GM19025 (cell line): ENCODE measurements around the gene NLRP14.

Experiments
- ATAC-seq: cut with Tn5 transposase; IDR thresholded peaks from one replicate; pipeline ENCODE4 v1.9.1; 2021; ENCODE audit warnings: mild to moderate bottlenecking, low read depth, moderate library complexity; ENCODE audit not compliant: unreplicated experiment

Gene NLRP14

DNA sequence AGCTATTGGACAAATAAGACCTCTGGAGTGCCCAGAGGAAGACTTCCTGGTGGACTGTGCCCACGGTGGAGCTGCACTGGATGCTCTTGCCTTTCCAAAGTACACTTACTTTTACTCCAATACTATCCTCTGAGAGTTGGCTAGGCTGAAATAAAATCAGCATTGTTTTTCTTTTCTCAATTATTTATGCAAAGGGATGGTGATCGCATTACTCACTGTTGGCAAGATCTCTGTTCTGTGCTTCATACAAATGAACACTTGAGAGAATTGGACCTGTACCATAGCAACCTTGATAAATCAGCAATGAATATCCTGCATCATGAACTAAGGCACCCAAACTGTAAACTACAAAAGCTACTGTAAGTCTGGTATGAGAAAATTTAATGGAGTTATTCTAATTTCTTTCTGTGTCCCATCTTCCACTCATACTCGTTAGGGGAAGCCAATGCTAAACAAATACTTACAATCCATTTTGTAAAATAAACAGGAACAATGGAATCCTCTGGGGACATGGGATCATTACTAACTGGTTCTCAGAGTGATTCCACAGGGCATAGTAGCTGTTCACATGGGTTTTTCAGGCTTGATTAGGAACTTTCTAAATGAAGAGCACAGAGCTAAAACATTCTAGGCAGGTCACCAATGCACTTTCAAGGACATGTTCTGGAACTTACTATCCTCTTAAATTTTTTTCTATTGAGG is 26.3 kb downstream of the NLRP14 start:
- ATAC-seq = no peak

DNA sequence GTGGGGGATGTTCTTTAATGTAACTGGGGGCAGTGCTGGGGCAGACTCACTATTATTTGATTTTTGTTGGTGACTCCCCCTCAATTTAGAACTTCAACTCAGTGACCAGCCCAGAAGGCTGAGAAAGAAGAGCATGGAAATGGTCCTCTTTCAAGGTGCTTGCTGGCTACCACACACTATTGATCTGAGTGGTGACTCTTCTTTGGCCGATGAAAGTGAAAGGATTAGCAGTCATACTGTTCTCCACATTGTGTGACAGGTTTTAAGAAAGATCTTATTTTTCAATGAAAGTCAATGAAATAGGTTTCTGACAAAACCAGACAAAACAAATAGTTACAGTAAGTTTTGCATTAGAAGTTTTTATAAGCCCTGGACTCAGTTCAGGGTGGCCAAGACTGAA is 29.9 kb downstream of the NLRP14 start:
- ATAC-seq = no peak

DNA sequence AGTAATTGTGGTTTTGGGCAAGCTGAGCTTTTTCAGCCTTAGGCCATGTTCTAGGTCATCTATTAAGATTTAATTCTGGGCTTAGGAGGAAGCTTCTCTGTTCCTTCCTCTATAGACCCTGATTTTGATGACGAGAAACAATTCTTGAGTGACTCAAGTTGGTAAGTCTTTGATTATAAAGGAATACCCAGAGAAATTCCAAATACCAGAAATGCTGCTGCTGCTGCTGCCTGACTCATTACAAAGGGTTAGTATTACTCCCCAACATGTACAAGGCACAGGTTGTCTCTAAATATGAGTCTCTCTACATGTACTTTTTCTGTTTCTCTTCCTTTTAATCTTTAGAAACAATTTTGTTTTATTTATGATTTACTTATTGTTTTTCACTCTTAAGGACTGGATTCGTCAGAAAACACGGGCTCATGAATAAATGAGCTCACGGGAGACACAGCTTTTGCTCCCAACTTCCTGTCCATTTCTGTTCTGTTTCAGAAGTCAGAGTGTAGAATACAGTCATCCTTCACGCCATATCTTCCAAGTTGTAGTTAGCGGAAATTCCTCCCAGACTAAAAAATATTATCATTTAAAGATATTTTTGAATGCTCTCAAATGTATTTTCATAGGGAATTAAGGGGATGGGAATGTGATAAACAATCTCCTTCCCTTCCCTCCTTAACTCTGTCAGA is 36.7 kb downstream of the NLRP14 start:
- no peak for ATAC-seq

DNA sequence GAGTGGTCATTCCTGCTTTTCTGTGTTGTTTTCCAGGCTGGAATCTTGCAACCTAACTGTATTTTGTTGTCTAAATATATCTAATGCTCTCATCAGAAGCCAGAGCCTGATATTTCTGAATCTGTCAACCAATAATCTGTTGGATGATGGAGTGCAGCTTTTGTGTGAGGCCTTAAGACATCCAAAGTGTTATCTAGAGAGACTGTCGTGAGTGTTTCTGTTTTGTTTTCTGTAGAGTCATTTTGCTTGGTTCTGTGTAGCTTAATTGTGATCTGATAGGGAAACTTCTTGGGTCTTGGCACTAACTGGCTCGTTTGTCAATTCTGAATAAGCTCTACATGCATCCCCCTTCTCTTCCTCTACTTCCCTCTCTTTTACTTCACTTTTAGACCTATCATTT is 37.4 kb downstream of the NLRP14 start:
- ATAC-seq = no peak

DNA sequence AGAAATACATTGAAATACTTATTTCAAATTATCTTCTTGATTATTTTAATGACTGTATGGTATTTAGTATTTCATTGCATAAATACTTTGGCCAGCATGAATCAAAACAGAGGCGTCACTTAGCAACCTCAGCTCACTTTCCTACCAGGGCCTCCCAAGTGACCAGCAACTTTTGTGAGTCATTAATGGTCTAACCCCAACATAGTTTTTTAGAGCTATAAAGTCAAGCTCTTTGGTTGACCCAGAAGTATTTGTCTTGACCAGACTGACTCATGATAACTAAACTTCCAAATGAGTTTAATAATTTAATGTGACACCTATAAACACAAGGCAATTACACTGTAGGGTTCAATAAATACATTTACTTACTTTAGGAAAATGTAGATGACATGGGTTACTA is 40.6 kb downstream of the NLRP14 start:
- ATAC-seq = no peak

DNA sequence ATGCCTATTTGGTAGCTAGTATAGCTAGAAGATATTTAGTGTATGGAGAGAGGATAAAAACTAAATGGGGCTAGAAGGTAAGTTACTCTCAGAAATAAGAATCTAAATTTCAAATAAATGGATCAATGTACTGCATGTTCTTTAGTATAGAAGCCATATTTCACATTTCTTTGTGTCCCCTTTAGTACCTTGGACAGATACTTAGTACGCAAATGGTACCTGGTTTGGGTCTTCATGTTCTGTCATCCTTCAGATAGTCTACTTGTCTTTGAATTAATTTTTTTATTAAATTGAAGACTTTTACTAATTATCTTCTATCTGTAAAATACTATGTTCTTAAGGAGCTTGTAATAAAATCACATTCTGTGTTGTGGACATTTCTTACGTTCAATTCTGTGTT is 42.3 kb downstream of the NLRP14 start:
- no peak for ATAC-seq

DNA sequence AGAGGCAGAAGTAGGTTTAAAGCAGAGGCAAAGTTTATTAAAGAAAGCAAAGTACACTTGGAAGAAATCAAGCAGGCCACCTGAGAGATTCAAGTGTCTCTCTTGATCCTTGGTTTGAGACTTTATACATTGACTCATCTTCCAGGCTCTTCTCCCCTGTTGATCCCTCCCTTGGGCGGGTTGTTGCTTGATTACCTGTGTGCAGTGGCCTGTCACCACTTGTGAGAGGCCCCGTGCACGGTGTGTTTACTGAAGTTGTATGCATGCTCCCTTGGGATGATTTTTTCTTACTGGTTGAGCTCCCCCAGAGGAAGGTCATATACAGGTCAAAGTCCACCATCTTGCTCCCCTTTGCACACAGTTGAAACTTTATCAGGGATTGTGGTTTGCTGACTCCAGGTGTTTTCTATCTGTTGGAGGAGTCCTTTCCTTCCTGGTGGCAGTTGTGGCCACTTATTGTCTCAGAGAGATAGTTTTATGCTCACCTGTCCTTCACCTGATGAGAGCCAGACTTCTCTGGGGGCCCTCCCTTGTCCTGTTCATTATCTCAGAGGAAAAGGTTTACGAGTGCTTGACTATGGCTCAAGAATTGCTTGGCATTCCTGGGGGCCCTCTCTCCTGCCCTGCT is 52.2 kb downstream of the NLRP14 start:
- no peak for ATAC-seq

DNA sequence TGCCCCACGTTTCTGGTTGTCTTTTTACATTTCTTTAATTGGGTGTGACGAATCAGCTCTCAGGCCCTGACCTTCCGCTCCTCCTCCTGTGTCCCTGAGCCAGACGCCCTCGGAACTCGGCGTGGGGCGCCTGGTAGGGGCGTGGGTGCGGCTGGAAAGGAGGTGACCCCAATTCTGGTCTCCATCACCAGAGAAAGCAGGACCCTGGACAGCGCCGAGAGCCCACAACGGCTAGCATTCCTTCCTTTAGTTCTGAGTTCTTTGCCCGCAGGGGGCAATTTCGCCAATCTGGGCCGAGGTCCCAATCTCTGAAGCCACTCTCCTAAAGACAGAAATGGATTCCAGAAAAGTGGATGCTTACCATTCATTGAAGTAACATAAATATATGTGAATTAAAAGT is 56.8 kb downstream of the NLRP14 start:
- ATAC-seq = no peak

DNA sequence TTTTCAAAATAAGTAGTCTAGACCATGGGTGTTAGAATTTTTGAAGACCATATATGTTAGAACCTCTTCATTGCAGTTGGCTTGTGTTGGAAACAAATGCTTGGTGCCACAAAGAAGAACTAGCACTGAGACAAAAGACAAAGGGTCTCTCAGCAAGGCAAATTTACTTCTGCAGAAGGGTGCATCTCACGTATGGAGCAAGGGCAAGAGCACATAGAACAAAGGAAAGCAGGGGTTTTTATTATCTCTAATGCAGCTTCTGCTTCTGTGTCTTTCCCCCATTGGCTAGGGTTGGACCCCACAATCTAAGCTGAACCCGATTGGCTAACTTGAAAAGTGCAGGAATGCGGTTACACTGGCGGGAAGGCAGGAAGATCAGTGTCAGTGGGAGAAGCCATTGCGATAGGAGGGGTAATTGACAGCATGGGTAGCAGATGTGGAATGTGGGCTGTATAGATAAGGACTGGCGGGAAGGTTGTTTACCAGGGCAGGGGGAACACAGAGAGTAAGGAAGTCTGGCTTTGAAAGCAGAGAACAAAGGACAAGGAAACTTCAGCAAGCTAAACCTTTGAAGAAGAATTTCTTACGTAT is 59.4 kb downstream of the NLRP14 start:
- ATAC-seq = no peak

DNA sequence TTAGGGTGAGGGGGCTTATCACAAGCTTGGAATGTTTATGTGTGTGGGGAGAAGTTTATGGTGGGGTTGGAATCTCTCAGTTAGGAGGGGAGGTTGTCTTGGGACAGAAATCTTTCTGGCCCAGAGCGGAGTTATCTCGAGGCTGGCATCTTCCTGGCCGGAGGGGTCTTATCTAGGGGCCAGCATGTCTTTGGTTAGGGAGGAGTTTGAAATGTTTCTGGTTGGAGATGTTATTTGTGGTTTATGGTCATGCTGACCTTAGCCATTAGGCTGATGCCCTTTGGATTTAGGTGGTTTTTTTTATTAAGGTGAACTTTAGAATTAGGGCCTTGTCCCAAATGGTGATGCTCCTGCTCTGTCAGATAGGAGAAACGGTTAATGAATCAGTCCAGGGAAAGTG is 60.6 kb downstream of the NLRP14 start:
- ATAC-seq = no peak

DNA sequence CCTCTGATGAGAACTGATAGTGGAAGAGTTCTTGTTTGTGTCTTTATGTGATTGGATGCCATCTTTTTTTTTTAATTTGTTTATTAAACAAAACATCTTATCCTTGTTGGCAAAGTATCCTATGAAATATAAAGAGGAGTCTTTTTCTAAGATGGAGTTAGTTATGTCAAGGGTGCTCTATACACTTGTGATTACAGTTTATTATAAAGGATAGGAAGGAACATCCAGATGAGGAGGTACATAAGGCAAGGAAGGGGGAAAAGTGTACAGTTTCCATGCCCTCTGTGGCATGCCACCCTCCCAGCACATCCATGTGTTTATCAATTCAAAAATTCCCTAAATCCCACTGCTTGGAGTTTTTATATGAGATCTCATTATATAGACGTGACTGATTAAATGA is 61.2 kb downstream of the NLRP14 start:
- ATAC-seq = no peak

DNA sequence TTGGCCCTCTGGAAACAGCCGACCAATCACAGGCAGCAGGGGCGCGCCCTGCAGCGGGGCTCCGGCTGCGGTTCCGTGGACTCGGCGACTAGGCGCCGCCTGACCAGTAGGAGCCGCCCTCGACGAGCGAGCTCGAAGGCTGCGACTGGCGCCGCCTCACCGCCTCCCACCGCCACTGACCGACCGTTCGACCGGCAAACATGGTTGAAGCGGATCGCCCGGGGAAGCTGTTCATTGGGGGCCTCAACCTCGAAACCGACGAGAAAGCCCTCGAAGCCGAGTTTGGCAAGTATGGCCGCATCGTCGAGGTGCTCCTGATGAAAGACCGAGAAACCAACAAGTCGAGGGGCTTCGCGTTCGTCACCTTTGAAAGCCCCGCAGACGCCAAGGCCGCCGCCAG is 68.6 kb downstream of the NLRP14 start, which contains the start of gene RBMXL2:
RBMXL2 (plus strand) TSS at position 78 of the 400 bp plus-strand sequence; CDS start at position 201, 123 bp downstream.
- no peak for ATAC-seq

DNA sequence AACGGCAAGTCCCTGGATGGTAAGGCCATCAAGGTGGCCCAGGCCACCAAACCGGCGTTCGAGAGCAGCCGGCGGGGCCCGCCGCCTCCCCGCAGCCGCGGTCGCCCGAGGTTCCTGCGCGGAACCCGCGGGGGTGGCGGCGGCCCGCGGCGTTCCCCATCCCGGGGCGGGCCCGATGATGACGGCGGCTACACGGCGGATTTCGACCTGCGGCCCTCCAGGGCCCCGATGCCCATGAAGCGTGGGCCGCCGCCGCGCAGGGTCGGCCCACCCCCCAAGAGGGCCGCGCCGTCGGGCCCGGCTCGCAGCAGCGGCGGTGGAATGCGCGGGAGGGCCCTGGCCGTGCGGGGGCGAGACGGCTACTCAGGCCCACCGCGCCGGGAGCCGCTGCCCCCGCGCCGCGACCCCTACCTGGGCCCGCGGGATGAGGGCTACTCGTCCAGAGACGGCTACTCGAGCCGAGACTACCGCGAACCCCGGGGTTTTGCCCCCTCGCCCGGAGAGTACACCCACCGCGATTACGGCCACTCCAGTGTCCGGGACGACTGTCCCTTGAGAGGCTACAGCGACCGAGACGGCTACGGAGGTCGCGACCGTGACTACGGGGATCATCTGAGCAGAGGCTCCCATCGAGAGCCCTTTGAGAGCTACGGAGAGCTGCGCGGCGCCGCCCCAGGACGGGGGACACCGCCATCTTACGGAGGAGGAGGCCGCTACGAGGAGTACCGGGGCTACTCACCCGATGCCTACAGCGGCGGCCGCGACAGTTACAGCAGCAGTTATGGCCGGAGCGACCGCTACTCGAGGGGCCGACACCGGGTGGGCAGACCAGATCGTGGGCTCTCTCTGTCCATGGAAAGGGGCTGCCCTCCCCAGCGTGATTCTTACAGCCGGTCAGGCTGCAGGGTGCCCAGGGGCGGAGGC is 69.3 kb downstream of the NLRP14 start:
- ATAC-seq = no peak

DNA sequence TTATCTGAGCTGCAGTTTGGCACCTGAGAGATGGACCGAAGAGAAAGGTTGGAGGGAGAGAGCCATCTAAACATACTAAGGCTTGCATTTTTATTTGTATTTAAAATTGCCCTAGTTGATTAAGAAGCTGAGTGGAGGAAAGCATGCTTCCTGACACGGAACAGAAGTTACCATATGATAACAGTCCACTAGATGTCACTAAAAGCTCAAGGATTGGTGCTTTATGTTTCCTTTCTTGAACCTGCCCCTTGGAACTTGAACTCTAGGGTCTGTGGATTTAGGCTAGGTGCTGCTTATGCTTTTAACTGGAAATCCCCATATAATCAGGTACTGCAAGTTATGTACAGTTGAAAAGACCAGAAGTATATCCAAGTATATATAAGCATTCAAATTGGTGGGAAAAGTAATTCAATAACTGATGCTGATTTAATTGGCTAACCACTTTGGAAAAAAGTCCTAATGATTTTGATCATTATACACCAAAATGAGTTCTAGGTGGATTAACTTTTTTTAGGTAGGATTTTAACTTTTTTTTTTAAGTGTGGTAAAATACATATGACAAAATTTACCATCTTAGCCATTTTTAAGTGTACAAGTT is 78.1 kb downstream of the NLRP14 start:
- ATAC-seq = no peak

DNA sequence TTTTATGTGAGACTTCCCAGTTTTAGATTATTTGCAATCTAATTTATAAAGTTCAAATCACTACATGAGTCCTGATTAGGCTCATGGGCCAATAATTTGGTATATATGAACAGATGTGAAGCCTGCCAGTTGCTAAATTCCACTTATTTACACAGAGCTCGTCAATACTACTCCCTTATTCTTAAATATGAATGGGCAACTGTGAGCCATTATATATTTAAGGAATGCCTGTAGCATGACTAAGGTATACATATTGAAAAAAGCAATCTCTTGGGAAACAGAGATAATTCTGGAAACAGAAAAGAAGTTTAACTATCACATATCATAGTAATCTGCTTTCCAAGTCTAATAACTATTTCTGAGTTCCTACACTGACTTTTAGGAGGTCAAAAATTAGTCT is 95.5 kb downstream of the NLRP14 start:
- no peak for ATAC-seq

DNA sequence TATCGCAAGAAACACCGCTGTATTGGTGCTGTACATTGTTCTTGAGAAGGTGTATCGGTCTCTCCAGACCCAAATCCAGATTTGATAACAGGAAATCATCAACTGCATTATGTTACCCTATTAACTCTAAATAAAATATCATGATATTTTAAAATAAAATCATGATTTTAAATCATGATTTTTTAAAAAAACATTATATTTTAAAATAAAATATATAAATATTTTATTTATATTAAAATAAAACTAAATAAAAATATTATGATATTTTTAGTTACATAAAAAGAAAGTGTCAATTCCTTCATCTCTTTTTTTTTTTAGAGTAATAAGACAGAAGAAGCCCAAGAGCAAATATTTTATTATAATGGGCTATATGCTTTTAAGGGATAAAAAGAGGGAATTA is 96.1 kb downstream of the NLRP14 start:
- no peak for ATAC-seq
